GM21515 (cell line): ENCODE results near the gene GLE1.
A peak's percentile ranks its signal among the peaks of the same experiment; 100 is the strongest.
"Not testable (repeated sequence)": the region's sequence is repeated elsewhere in the genome, so short reads cannot be mapped to it uniquely, and the experiment has no call there.

ENCODE experiments used
- ATAC-seq: cut with Tn5 transposase; IDR thresholded peaks from one replicate; pipeline ENCODE4 v1.9.1; 2021; ENCODE audit not compliant: unreplicated experiment

Gene GLE1

GRCh38 chr9:128550770-128551656, 46.5 kb downstream of the GLE1 start:
- no peak for ATAC-seq

- ATAC-seq: no peak
Measured at GRCh38 chr9:128551657-128552152, 47.2 kb downstream of the GLE1 start.

- ATAC-seq: peak; percentile 65
Measured at GRCh38 chr9:128552153-128552743, 47.7 kb downstream of the GLE1 start, which contains the start of gene SPTAN1. Gene SPTAN1 (plus strand): TSS chr9:128552587. CDS start chr9:128566741, 14,154 bp downstream.

GRCh38 chr9:128552744-128553440, 48.4 kb downstream of the GLE1 start:
- peak; percentile 28 for ATAC-seq

- ATAC-seq: no peak
Measured at GRCh38 chr9:128553728-128554127, 49.2 kb downstream of the GLE1 start.

- ATAC-seq: no peak
Measured at GRCh38 chr9:128554155-128554862, 49.8 kb downstream of the GLE1 start.

- no peak for ATAC-seq
Measured at GRCh38 chr9:128555180-128555721, 50.7 kb downstream of the GLE1 start.

GRCh38 chr9:128556276-128556675, 51.8 kb downstream of the GLE1 start:
- no peak for ATAC-seq

GRCh38 chr9:128556926-128557634, 52.6 kb downstream of the GLE1 start:
- no peak for ATAC-seq

GRCh38 chr9:128558431-128559310, 54.2 kb downstream of the GLE1 start:
- no peak for ATAC-seq

GRCh38 chr9:128565578-128565977, 61.1 kb downstream of the GLE1 start:
- ATAC-seq: no peak

- ATAC-seq: no peak
Measured at GRCh38 chr9:128568470-128569078, 64.1 kb downstream of the GLE1 start.

- no peak for ATAC-seq
Measured at GRCh38 chr9:128575469-128575868, 71.0 kb downstream of the GLE1 start.

- no peak for ATAC-seq
Measured at GRCh38 chr9:128575916-128576315, 71.4 kb downstream of the GLE1 start.

- no peak for ATAC-seq
Measured at GRCh38 chr9:128577206-128577605, 72.7 kb downstream of the GLE1 start.

- no peak for ATAC-seq
Measured at GRCh38 chr9:128579194-128579593, 74.7 kb downstream of the GLE1 start.

- no peak for ATAC-seq
Measured at GRCh38 chr9:128580731-128581130, 76.2 kb downstream of the GLE1 start.

GRCh38 chr9:128585155-128585554, 80.6 kb downstream of the GLE1 start:
- not testable (repeated sequence) for ATAC-seq

- not testable (repeated sequence) for ATAC-seq
Measured at GRCh38 chr9:128586934-128587333, 82.4 kb downstream of the GLE1 start.
